Muscle layer of duodenum (tissue), 2 donors: ENCODE data around the gene CDR2.
"Not testable (repeated sequence)": the region's sequence is repeated elsewhere in the genome, so short reads cannot be mapped to it uniquely, and the experiment has no call there.

ENCODE experiments used
- H3K27ac ChIP-seq: one replicate; pipeline ENCODE4 v1.7.0; 2013; ENCODE audit warnings: mild to moderate bottlenecking, low read length
- H3K27me3 ChIP-seq: one replicate; pipeline ENCODE4 v1.7.0; 2013; ENCODE audit warnings: low read depth, mild to moderate bottlenecking, control low read depth, low read length
- H3K36me3 ChIP-seq, 2 donors: one replicate each; pipeline ENCODE4 v1.7.0; 2013; ENCODE audit warnings: low read length in 2 of 2, control low read depth in 1 of 2, mild to moderate bottlenecking in 1 of 2; ENCODE audit not compliant: insufficient read depth in 2 of 2, control insufficient read depth in 1 of 2
- H3K4me1 ChIP-seq, 2 donors: one replicate each; pipeline ENCODE4 v1.7.0; 2013; ENCODE audit warnings: low read length in 2 of 2, mild to moderate bottlenecking in 2 of 2, control low read depth in 1 of 2, moderate library complexity in 1 of 2; ENCODE audit not compliant: insufficient read depth in 2 of 2, control insufficient read depth in 1 of 2
- H3K4me3 ChIP-seq, 2 donors: one replicate each; pipeline ENCODE4 v1.7.0; 2013; ENCODE audit warnings: low read length in 2 of 2, low read depth in 1 of 2, mild to moderate bottlenecking in 1 of 2
- H3K9me3 ChIP-seq, 2 donors: one replicate each; pipeline ENCODE4 v1.7.0; 2013; ENCODE audit warnings: low read length in 2 of 2, control low read depth in 1 of 2, mild to moderate bottlenecking in 1 of 2; ENCODE audit not compliant: control insufficient read depth in 1 of 2
- donor health status: healthy.

Gene CDR2

DNA sequence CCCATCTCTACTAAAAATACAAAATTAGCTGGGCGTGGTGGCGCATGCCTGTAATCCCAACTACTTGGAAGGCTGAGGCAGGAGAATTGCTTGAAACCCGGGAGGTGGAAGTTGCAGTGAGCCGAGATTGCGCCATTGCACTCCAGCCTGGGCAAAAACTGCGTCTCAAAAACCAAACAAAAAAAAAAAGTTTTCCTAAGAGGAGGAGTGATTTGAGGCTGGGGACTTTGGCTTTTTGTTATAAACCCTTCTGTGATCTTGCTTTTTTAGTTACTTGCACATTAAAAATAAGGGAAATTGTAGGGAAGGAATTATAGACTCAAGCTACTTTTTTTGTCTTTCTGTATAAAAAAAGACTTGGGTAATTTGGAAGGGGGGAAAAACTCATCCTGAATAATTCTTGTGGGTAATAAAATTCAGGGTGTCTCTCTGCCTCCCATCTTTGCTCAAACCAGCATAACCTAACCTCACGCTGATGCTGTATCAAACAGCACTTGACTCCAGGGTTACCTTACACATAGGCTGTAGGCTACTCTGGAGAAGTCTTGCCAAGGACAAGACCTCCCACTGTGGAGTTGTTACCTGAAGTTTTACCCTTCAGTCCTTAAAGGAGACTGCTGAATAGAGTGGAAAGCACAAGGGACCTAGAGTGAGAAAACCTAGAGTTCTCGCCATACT, 1.7 kb upstream of the CDR2 start:
- no peaks in the 10 kb centered on the region for H3K9me3 ChIP-seq
- no peaks in the 10 kb centered on the region for H3K36me3 ChIP-seq
- H3K27me3 ChIP-seq, result no peaks in the 10 kb centered on the region
- H3K27ac ChIP-seq, result no peak overlapping the region
- H3K4me3 ChIP-seq, result no peak overlapping the region
- H3K4me1 ChIP-seq, result peaks cover 9 to 26% of the 10 kb centered on the region in 2 donors

DNA sequence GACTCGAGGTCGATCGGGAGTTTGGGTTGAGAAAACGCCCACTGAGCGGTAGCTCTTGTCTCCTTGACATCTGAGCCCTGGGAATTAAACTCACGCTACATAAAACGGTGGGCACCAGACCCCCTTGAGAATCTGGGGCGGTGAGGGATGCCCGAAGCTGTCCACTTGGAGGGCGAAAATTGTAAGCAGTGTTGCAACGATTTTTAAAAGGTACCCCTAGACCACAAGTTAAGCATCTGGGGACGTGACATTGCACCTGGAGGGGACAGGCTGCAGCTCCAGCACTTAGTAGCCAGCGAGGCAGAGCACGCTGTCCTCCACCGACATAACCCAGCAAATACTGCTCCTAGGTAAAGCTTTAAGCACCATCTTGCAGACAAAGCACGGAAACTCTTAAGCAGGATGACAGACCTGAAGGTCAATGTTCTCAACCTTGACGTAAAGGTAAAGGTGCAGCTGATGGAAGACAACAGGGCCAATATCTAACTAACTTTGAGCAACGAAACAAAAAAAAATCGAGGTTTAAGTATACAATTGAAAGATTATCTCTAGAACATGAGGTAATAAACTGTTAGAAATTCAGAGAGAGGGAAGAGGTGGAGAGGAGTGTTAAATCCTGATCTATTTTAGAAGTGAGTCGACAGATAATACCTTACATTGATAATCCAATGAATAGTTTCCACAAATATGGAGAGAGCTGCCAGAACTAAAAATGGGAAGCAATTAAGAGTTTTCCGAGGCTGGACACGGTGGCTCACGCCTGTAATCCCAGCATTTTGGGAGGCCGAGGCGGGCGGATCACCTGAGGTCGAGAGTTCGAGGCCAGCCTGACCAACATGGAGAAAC, 921 bp upstream of the CDR2 start:
- Histone ChIP-seq H3K4me3 (peak overlapping the region; percentile 91 to 92), H3K27ac (no peak overlapping the region), H3K9me3 (no peaks in the 10 kb centered on the region), H3K36me3 (no peaks in the 10 kb centered on the region), H3K4me1 (peaks cover 9 to 30% of the 10 kb centered on the region in 2 donors), H3K27me3 (no peaks in the 10 kb centered on the region)

DNA sequence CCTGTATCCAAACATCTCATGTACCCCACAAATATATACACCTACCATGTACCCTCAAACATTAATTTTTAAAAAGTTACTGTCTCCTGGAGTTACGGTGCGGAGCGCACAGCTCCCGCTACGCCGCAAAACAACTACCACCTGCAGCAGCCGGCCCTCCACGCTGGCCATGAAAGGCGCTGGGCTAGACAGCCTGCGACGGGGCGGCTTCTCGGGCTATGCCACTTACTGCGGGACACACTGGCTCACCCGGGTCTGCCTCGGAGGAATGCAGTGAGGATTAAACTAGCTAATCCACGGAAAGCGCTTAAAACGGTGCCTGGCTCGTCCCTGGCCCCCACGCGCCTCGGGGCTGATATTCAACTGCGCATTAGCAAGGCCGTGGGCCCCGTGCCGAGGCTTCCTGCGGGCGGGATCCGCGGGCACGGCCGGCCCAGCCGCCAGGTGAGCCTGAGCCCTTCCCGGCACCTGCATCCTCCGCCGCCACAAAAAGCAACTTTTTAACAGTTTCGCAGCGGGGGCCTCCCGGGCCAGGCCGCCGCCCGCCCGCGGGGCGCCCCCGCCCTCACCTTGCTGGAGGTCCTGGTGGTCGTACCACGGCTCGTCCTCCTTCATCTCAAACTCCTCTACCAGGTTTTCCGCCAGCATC, 633 bp downstream of the CDR2 start:
- Histone ChIP-seq H3K27me3 (no peaks in the 10 kb centered on the region), H3K27ac (peak overlapping the region; percentile 79), H3K4me3 (peak overlapping the region; percentile 91 to 92), H3K36me3 (no peaks in the 10 kb centered on the region), H3K4me1 (peaks cover 20 to 34% of the 10 kb centered on the region in 2 donors), H3K9me3 (no peaks in the 10 kb centered on the region)

DNA sequence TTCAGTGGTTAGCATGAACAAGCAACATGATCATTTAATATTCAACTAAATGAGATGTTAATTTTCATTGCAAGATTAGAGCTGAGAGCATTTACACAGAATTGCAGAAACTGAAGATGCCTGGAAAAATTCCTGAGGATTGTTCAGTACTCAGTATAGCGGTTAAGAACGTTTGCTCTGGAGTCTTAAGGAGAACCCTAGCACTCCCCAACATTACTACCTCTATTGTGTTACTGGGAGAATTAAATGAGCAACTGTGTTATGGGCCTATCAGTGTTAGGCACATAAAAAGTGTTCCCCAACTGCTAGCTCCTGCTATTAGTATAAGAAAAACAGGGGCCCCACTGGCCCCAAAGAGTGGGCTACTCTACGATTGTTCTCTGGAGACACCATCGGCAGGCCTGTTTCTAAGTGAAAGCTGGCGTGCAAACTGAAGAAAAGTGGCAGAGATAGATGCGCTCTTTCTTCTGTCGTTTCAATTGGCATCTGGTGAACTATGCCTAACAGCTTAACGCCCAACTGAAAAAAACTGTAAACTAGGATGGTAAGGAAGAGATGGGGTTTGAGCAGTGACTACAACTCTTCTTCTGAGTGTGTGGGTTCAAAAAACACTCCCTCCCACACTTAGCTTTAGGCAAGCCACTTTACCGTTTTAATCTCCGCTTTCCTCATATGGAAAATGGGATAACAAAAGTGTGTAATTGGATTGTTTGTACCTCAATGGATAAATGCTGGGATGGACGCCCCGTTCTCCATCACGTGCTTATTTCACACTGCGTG, 1.3 kb downstream of the CDR2 start:
- Histone ChIP-seq H3K9me3 (no peaks in the 10 kb centered on the region), H3K4me1 (peaks cover 20 to 34% of the 10 kb centered on the region in 2 donors), H3K27ac (peak overlapping the region; percentile 79), H3K4me3 (peak overlapping the region; percentile 91 to 92), H3K36me3 (no peaks in the 10 kb centered on the region), H3K27me3 (no peaks in the 10 kb centered on the region)

DNA sequence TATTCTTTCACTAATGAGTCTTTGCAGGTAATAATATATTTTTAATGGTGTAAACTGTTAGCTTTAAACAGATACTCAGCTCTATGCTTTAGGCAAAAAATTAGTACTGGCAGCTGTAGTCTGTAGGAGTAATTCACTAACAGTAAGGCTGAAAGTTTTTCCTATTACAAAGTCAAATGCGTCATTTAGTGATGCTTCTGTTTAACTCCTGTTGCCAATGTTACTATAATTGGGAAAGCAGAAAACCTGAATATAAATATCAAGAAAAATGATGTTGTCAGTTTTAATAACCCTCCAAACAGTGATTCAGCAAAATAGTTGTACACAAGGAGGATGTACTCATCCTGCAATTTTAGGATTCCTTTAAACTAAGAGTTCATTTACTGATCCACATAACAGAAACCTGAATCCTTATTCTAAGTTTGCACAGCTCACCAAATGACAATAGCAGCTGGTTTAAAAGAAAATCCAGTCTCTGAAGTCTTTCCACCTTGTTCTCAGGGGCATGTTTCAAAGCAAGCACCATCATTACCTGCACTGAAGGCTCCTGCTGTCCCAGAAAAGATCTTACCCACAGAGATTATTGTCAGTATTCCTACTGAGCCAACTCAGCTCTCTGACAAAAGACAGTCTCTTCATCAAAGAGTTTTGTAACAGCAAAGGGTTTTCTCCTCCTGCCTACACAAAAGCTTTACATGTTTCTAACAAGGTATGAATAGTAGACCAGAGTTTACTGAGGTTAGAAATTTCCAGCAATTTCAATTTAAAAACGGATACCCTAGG, 4.2 kb downstream of the CDR2 start:
- Histone ChIP-seq H3K4me3 (peak overlapping the region in 1 of 2 donors; percentile 17), H3K9me3 (no peaks in the 10 kb centered on the region), H3K27me3 (no peaks in the 10 kb centered on the region), H3K4me1 (peaks cover 18 to 31% of the 10 kb centered on the region in 2 donors), H3K36me3 (no peaks in the 10 kb centered on the region), H3K27ac (peak overlapping the region; percentile 94)

DNA sequence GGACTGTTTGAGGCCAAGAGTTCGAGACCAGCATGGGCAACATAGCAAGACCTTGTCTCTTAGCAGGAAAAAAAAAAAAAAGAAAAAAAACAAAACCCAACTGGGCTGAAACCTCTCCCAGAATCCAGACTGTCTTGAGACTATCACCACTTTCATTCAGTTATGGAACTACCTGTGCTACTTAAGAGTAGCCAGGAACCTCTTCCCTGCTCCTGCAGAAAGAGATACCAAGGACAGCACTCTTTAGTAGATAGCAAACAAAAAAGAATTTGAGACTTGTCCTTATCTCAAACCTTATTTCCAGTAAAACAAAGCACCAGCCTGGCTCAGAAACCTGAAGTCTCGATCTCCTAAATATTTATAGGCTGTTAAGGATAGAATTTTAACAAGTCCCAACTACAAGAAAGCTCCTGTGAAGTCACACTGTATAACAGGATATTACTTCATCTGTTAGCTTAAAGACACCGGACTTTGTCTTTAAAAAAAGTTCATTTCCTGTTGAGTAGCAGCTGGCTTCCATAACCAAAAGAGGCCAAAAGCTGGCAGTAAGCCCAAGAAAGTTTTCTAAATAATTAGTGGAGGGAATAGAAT, 5.1 kb downstream of the CDR2 start:
- no peaks in the 10 kb centered on the region for H3K9me3 ChIP-seq
- H3K4me1 ChIP-seq, result peaks cover 17 to 28% of the 10 kb centered on the region in 2 donors
- H3K36me3 ChIP-seq, result no peaks in the 10 kb centered on the region
- peak overlapping the region in 1 of 2 donors; percentile 17 for H3K4me3 ChIP-seq
- no peaks in the 10 kb centered on the region for H3K27me3 ChIP-seq
- peak overlapping the region; percentile 94 for H3K27ac ChIP-seq

DNA sequence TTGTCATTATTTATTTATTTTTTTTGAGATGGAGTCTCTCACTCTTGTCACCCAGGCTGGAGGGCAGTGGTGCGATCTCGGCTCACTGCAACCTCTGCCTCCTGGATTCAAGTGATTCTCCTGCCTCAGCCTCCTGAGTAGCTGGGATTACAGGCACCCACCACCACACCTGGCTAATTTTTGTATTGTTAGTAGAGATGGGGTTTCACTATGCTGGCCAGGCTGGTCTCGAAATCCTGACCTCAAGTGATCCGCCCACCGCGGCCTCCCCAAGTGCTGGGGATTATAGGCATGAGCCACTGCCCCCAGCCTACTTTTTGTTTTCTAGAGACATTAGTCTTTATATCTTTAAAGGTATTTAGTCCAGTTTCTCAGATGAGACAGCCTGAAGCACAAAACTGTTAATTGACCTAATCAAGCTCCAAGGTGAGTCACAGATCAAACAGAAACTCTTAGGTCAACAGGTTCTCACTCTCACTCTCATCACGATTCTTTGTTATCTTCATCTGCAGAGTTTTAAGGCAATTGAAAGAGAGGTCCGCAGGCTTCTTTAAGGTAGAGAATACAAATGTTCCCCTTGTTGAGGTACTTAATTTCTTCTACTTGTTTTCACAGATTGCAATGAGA, 6.1 kb downstream of the CDR2 start:
- peak overlapping the region; percentile 94 for H3K27ac ChIP-seq
- not testable (repeated sequence) for H3K4me3 ChIP-seq, H3K36me3 ChIP-seq, H3K9me3 ChIP-seq, H3K27me3 ChIP-seq
- peaks cover 17 to 28% of the 10 kb centered on the region in 2 donors for H3K4me1 ChIP-seq

DNA sequence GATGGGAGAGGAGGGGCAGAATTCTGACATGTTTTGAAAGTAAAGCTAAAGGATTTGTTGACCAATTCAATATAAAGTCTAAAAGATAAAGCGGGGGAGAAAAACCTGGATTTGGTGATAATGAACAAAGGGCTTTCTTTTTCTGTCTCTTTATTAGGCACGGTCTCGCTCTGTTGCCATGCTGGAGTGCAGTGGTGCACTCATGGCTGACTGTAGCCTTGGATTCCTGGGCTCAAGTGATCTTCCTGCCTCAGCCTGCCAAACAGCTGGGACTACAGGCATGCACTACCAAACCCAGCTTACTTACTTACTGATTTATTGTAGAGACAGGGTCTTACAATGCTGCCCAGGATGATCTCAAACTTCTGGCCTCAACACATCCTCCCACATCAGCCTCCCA, 7.5 kb downstream of the CDR2 start:
- Histone ChIP-seq H3K4me1 (peaks cover 11 to 15% of the 10 kb centered on the region in 2 donors), H3K27ac (no peak overlapping the region), H3K4me3 (no peak overlapping the region), H3K36me3 (peaks cover 4 to 12% of the 10 kb centered on the region in 2 donors), H3K27me3 (no peaks in the 10 kb centered on the region), H3K9me3 (no peaks in the 10 kb centered on the region)

DNA sequence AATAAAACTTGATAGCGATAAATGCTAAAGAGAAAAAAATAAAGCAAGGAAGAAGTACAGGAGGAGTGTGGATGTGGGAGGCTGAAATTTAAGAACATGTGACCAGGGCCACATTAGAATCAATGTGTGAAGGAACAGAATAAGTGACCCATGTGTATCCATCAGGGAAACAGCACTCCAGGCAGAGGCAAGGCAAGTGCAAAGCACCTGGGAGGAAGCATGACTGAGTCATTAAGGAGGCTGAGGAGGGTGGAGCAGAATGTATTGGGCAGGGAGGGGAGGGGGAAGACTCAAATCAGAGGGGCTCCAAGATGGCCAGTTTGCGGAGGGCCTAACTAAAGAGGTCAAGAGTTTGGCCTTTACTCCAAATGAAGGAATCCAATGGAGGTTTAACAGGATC, 8.0 kb downstream of the CDR2 start:
- Histone ChIP-seq H3K27me3 (no peaks in the 10 kb centered on the region), H3K9me3 (no peaks in the 10 kb centered on the region), H3K4me3 (no peak overlapping the region), H3K4me1 (peaks cover 10 to 11% of the 10 kb centered on the region in 2 donors), H3K27ac (no peak overlapping the region), H3K36me3 (peaks cover 6 to 14% of the 10 kb centered on the region in 2 donors)

DNA sequence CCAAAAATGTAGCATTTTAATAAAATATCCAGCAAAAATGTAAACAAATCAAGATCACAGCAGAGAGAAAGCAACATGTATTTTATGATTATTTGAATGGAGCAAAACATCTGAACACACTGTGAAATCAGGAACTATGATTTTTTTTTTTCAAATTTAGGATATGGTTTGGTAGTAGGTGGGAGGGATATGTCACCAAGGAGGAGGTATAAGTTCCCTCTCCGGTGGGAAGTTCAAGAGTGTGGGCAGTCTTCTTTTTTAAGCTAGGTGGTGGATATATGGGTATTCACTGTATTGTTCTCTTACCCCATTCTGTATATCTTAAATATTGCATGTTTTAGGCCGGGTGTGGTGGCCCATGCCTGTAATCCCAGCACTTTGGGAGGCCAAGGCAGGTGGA, 10.2 kb downstream of the CDR2 start:
- H3K27me3 ChIP-seq, result no peaks in the 10 kb centered on the region
- no peaks in the 10 kb centered on the region for H3K9me3 ChIP-seq
- no peak overlapping the region for H3K27ac ChIP-seq
- H3K4me1 ChIP-seq, result peaks cover 0 to 4% of the 10 kb centered on the region in 2 donors
- H3K36me3 ChIP-seq, result peaks cover 8 to 17% of the 10 kb centered on the region in 2 donors
- no peak overlapping the region for H3K4me3 ChIP-seq
